Neural progenitor cell (in vitro differentiated cells): Measurements from ENCODE around the gene BTG4.

Source experiments
- EZH2 ChIP-seq: fragments of 200-600 bp; sonication (generic); IDR thresholded peaks from 2 replicates; pipeline ENCODE4 v1.6.1; 2017; ENCODE audit warnings: antibody characterized with exemption, mild to moderate bottlenecking, moderate library complexity
- TF ChIP-seq, protein P1 (sequence below): fragments of 200-600 bp; sonication (generic); IDR thresholded peaks from 2 replicates; pipeline ENCODE4 v1.5.1; 2017; ENCODE audit warnings: antibody characterized with exemption, mild to moderate bottlenecking

DNA sequence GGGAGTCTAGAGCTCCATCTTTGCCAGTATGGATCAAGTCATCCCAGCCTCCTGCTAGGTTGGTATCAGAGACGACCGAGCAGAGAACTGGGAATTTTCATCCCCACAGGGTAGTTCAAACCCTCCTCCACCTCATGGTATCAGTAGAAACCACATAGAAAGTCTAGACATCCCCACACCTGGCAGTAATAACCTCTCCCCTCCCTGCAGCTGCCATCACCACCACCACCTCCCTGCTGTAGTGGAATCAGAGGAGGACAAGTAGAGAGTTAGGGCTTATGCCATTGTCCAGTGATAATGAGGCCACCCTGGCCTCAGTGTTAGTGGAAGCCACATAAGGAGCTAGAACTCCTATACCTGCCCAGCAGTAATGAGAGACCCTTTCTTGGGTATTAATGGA is 34.3 kb downstream of the BTG4 start:
- TF ChIP-seq, protein P1, sequence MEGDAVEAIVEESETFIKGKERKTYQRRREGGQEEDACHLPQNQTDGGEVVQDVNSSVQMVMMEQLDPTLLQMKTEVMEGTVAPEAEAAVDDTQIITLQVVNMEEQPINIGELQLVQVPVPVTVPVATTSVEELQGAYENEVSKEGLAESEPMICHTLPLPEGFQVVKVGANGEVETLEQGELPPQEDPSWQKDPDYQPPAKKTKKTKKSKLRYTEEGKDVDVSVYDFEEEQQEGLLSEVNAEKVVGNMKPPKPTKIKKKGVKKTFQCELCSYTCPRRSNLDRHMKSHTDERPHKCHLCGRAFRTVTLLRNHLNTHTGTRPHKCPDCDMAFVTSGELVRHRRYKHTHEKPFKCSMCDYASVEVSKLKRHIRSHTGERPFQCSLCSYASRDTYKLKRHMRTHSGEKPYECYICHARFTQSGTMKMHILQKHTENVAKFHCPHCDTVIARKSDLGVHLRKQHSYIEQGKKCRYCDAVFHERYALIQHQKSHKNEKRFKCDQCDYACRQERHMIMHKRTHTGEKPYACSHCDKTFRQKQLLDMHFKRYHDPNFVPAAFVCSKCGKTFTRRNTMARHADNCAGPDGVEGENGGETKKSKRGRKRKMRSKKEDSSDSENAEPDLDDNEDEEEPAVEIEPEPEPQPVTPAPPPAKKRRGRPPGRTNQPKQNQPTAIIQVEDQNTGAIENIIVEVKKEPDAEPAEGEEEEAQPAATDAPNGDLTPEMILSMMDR, result no peak
- TF ChIP-seq EZH2, result no peak
